CD4-positive, CD25-positive, alpha-beta regulatory T cell (primary cell): ENCODE measurements around the gene OR1D5. TPM values are rescaled to one million over a fixed set of nuclear protein-coding genes. Genes with fewer than 3 reads are reported as not detected.

Experiments used
- ATAC-seq, 2 donors: fragments of 150-1000 bp; cut with Tn5 transposase; one replicate each; pipeline ENCODE4 v1.10.0; 2021; ENCODE audit warnings: low read depth in 2 of 2, moderate number of reproducible peaks in 2 of 2, moderate library complexity in 1 of 2
- DNase-seq, 3 donors: peaks; one replicate each; pipeline versions ENCODE4 v3.0.0 to v3.0.0-alpha.2; 2012 to 2022; ENCODE audit warnings: mixed read lengths in 1 of 3
- H3K27ac ChIP-seq: one replicate; pipeline ENCODE4 v1.7.0; 2013; ENCODE audit warnings: mild to moderate bottlenecking, low read length; ENCODE audit not compliant: insufficient read depth, poor library complexity, severe bottlenecking
- H3K27me3 ChIP-seq: one replicate; pipeline ENCODE4 v1.7.0; 2013; ENCODE audit warnings: low read length; ENCODE audit not compliant: control insufficient read depth, insufficient read depth
- H3K36me3 ChIP-seq: one replicate; pipeline ENCODE4 v1.7.0; 2013; ENCODE audit warnings: mild to moderate bottlenecking, low read length, moderate library complexity; ENCODE audit not compliant: control insufficient read depth, insufficient read depth
- H3K4me1 ChIP-seq: 2 replicates; pipeline ENCODE4 v1.7.0; 2013; ENCODE audit warnings: mild to moderate bottlenecking, low read length; ENCODE audit not compliant: insufficient read depth, control insufficient read depth, poor library complexity, severe bottlenecking
- H3K4me3 ChIP-seq: one replicate; pipeline ENCODE4 v1.7.0; 2013; ENCODE audit warnings: low read depth, mild to moderate bottlenecking, low read length, moderate library complexity
- H3K9me3 ChIP-seq, 2 experiments: 1 replicate in 1 of 2; 2 replicates in 1 of 2; pipeline ENCODE4 v1.7.0; 2013; ENCODE audit warnings: low read length in 2 of 2, mild to moderate bottlenecking in 1 of 2, moderate library complexity in 1 of 2; ENCODE audit not compliant: control insufficient read depth in 2 of 2
- H3K27ac Mint-ChIP-seq, 3 donors: one replicate each; pipeline ENCODE4 v1.8.0; 2020 to 2022; ENCODE audit warnings: mild to moderate bottlenecking in 3 of 3, mixed read lengths in 3 of 3, moderate library complexity in 2 of 3
- H3K27me3 Mint-ChIP-seq: one replicate; pipeline ENCODE4 v1.8.0; 2022; ENCODE audit warnings: mild to moderate bottlenecking, mixed read lengths
- H3K36me3 Mint-ChIP-seq: one replicate; pipeline ENCODE4 v1.8.0; 2020; ENCODE audit warnings: mixed read lengths
- H3K4me1 Mint-ChIP-seq, 4 donors: one replicate each; pipeline ENCODE4 v1.8.0; 2020 to 2022; ENCODE audit warnings: mixed read lengths in 4 of 4, mild to moderate bottlenecking in 1 of 4
- H3K4me3 Mint-ChIP-seq, 4 donors: one replicate each; pipeline ENCODE4 v1.8.0; 2020 to 2022; ENCODE audit warnings: mild to moderate bottlenecking in 4 of 4, mixed read lengths in 4 of 4, moderate library complexity in 3 of 4
- H3K9me3 Mint-ChIP-seq, 7 donors: one replicate each; pipeline ENCODE4 v1.8.0; 2020 to 2022; ENCODE audit warnings: mixed read lengths in 7 of 7, mild to moderate bottlenecking in 3 of 7, moderate library complexity in 2 of 7
- polyA plus RNA-seq, 4 donors: library from polyadenylated mRNA; unstranded; fragments of 300-500 nt; fragmentation: Illumina TruSeq; gene quantifications; one replicate each; pipeline ENCODE4 v1.2.3, GENCODE V29; 2021
- total RNA-seq: library from RNA; stranded (reverse); gene quantifications from one replicate; pipeline ENCODE4 v1.2.3, GENCODE V29; 2022

OR1D5 gene
- total and polyA plus RNA-seq, 5 donors from 2014 or later: not detected

GRCh38 chr17:3048727-3049471 is 14.5 kb downstream of the OR1D5 start:
- H3K27ac ChIP-seq: peak overlapping the region; percentile 61
- peak; percentile 84 to 98 (median 89) for DNase-seq
- H3K27ac Mint-ChIP-seq: peak overlapping the region in 2 of 3 donors; percentile 74 to 82
- H3K9me3 ChIP-seq: peaks cover 0 to 8% of the 10 kb centered on the region in 2 experiments
- H3K36me3 Mint-ChIP-seq: no peaks in the 10 kb centered on the region
- peak overlapping the region; percentile 78 for H3K4me3 ChIP-seq
- peaks cover 11% of the 10 kb centered on the region for H3K27me3 Mint-ChIP-seq
- no peaks in the 10 kb centered on the region for H3K27me3 ChIP-seq
- H3K9me3 Mint-ChIP-seq: peaks cover 0 to 11% (median 3%) of the 10 kb centered on the region in 7 donors
- H3K36me3 ChIP-seq: no peaks in the 10 kb centered on the region
- H3K4me1 Mint-ChIP-seq: peaks cover 4 to 13% (median 9%) of the 10 kb centered on the region in 4 donors
- H3K4me1 ChIP-seq: peaks cover 13% of the 10 kb centered on the region
- H3K4me3 Mint-ChIP-seq: peak overlapping the region; percentile 87 to 94 (median 92)
- peak; percentile 96 to 98 for ATAC-seq

GRCh38 chr17:3046753-3047152 is 16.7 kb downstream of the OR1D5 start:
- H3K4me1 ChIP-seq: peaks cover 13% of the 10 kb centered on the region
- H3K9me3 Mint-ChIP-seq: peaks cover 0 to 19% (median 3%) of the 10 kb centered on the region in 7 donors
- DNase-seq (no peak), ATAC-seq (no peak)
- H3K27me3 ChIP-seq: no peaks in the 10 kb centered on the region
- peaks cover 4 to 13% (median 9%) of the 10 kb centered on the region in 4 donors for H3K4me1 Mint-ChIP-seq
- no peaks in the 10 kb centered on the region for H3K36me3 Mint-ChIP-seq
- no peaks in the 10 kb centered on the region for H3K36me3 ChIP-seq
- peaks cover 18% of the 10 kb centered on the region for H3K27me3 Mint-ChIP-seq
- no peak overlapping the region for H3K27ac Mint-ChIP-seq
- H3K4me3 Mint-ChIP-seq: no peak overlapping the region
- no peak overlapping the region for H3K27ac ChIP-seq
- H3K4me3 ChIP-seq: no peak overlapping the region
- H3K9me3 ChIP-seq: peaks cover 6 to 16% of the 10 kb centered on the region in 2 experiments

GRCh38 chr17:3043737-3044365 is 19.6 kb downstream of the OR1D5 start:
- Histone ChIP-seq H3K27me3 (no peaks in the 10 kb centered on the region), H3K4me1 (peaks cover 8% of the 10 kb centered on the region), H3K27ac (no peak overlapping the region), H3K4me3 (no peak overlapping the region), H3K36me3 (no peaks in the 10 kb centered on the region), H3K9me3 (peaks cover 6 to 16% of the 10 kb centered on the region in 2 experiments)
- Mint-ChIP-seq H3K27me3 (peaks cover 18% of the 10 kb centered on the region), H3K36me3 (no peaks in the 10 kb centered on the region), H3K9me3 (peaks cover 0 to 19% (median 3%) of the 10 kb centered on the region in 7 donors), H3K4me1 (peaks cover 3 to 18% (median 14%) of the 10 kb centered on the region in 4 donors), H3K27ac (no peak overlapping the region), H3K4me3 (no peak overlapping the region)
- ATAC-seq (no peak), DNase-seq (peak in 1 of 3 donors; percentile 24)

GRCh38 chr17:3040882-3041281 is 22.5 kb downstream of the OR1D5 start:
- DNase-seq: no peak
- Histone ChIP-seq H3K4me3 (no peak overlapping the region), H3K36me3 (no peaks in the 10 kb centered on the region), H3K4me1 (no peaks in the 10 kb centered on the region), H3K27ac (no peak overlapping the region), H3K9me3 (peaks cover 6 to 16% of the 10 kb centered on the region in 2 experiments), H3K27me3 (no peaks in the 10 kb centered on the region)
- Mint-ChIP-seq H3K9me3 (peaks cover 0 to 19% (median 4%) of the 10 kb centered on the region in 7 donors), H3K4me1 (peaks cover 0 to 13% (median 11%) of the 10 kb centered on the region in 4 donors), H3K27ac (no peak overlapping the region), H3K36me3 (no peaks in the 10 kb centered on the region), H3K27me3 (peaks cover 12% of the 10 kb centered on the region), H3K4me3 (no peak overlapping the region)
- ATAC-seq: no peak

- no peak for DNase-seq
- no peaks in the 10 kb centered on the region for H3K36me3 Mint-ChIP-seq
- ATAC-seq: no peak
Observed at GRCh38 chr17:3039736-3040135, 23.7 kb downstream of the OR1D5 start.

GRCh38 chr17:3038941-3039340 is 24.5 kb downstream of the OR1D5 start:
- DNase-seq (no peak), ATAC-seq (no peak)
- Histone ChIP-seq H3K36me3 (no peaks in the 10 kb centered on the region), H3K9me3 (peaks cover 6 to 8% of the 10 kb centered on the region in 2 experiments), H3K4me1 (no peaks in the 10 kb centered on the region), H3K27ac (no peak overlapping the region), H3K4me3 (no peak overlapping the region), H3K27me3 (no peaks in the 10 kb centered on the region)
- Mint-ChIP-seq H3K9me3 (peaks cover 0 to 9% (median 0%) of the 10 kb centered on the region in 7 donors), H3K27ac (peak overlapping the region in 1 of 3 donors; percentile 3), H3K4me1 (peaks cover 0 to 13% (median 11%) of the 10 kb centered on the region in 4 donors), H3K27me3 (peaks cover 12% of the 10 kb centered on the region), H3K36me3 (no peaks in the 10 kb centered on the region), H3K4me3 (no peak overlapping the region)

More at GRCh38 chr17:3039736-3040135, 23.7 kb downstream of the OR1D5 start:
- Mint-ChIP-seq H3K27me3 (peaks cover 12% of the 10 kb centered on the region), H3K27ac (no peak overlapping the region), H3K9me3 (peaks cover 0 to 16% (median 3%) of the 10 kb centered on the region in 7 donors), H3K4me1 (peaks cover 0 to 13% (median 11%) of the 10 kb centered on the region in 4 donors), H3K4me3 (no peak overlapping the region)
- Histone ChIP-seq H3K4me3 (no peak overlapping the region), H3K27ac (no peak overlapping the region), H3K27me3 (no peaks in the 10 kb centered on the region), H3K9me3 (peaks cover 6 to 16% of the 10 kb centered on the region in 2 experiments), H3K36me3 (no peaks in the 10 kb centered on the region), H3K4me1 (no peaks in the 10 kb centered on the region)

- DNase-seq (no peak), ATAC-seq (no peak)
- Histone ChIP-seq H3K27ac (no peak overlapping the region), H3K4me3 (no peak overlapping the region), H3K9me3 (no peaks in the 10 kb centered on the region), H3K36me3 (no peaks in the 10 kb centered on the region), H3K27me3 (no peaks in the 10 kb centered on the region), H3K4me1 (no peaks in the 10 kb centered on the region)
- H3K4me1 Mint-ChIP-seq: peaks cover 0 to 13% (median 11%) of the 10 kb centered on the region in 4 donors
- H3K36me3 Mint-ChIP-seq: no peaks in the 10 kb centered on the region
- peaks cover 0 to 4% (median 0%) of the 10 kb centered on the region in 7 donors for H3K9me3 Mint-ChIP-seq
- peaks cover 5% of the 10 kb centered on the region for H3K27me3 Mint-ChIP-seq
- no peak overlapping the region for H3K27ac Mint-ChIP-seq
- H3K4me3 Mint-ChIP-seq: no peak overlapping the region
Observed at GRCh38 chr17:3037259-3037658, 26.1 kb downstream of the OR1D5 start.
